ENCODE results near the gene MAPKAP1.
A peak's percentile ranks its signal among the peaks of the same experiment; 100 is the strongest.

Gene MAPKAP1

GRCh38 chr9:125642311-125642710 is 64.7 kb downstream of the MAPKAP1 start:
- DNase-seq (ENCODE audit: low spot score), result no peak

GRCh38 chr9:125639057-125639456 is 68.0 kb downstream of the MAPKAP1 start:
- no peak for DNase-seq (ENCODE audit: low spot score)

GRCh38 chr9:125638239-125639045 is 68.6 kb downstream of the MAPKAP1 start:
- no peak for DNase-seq (ENCODE audit: low spot score)

GRCh38 chr9:125637241-125637640 is 69.8 kb downstream of the MAPKAP1 start:
- no peak for DNase-seq (ENCODE audit: low spot score)

- no peak for DNase-seq (ENCODE audit: low spot score)
Measured at GRCh38 chr9:125635888-125636287, 71.1 kb downstream of the MAPKAP1 start.

- no peak for DNase-seq (ENCODE audit: low spot score)
Measured at GRCh38 chr9:125634040-125634717, 72.8 kb downstream of the MAPKAP1 start.

GRCh38 chr9:125633116-125633745 is 73.8 kb downstream of the MAPKAP1 start:
- no peak for DNase-seq (ENCODE audit: low spot score)

- no peak for DNase-seq (ENCODE audit: low spot score)
Measured at GRCh38 chr9:125632321-125633115, 74.5 kb downstream of the MAPKAP1 start.

- peak; percentile 46 for DNase-seq (ENCODE audit: low spot score)
Measured at GRCh38 chr9:125631391-125632085, 75.5 kb downstream of the MAPKAP1 start.

GRCh38 chr9:125630436-125630835 is 76.6 kb downstream of the MAPKAP1 start:
- no peak for DNase-seq (ENCODE audit: low spot score)

- DNase-seq (ENCODE audit: low spot score), result no peak
Measured at GRCh38 chr9:125629446-125629845, 77.6 kb downstream of the MAPKAP1 start.

GRCh38 chr9:125626187-125626586 is 80.8 kb downstream of the MAPKAP1 start:
- DNase-seq (ENCODE audit: low spot score), result no peak

- no peak for DNase-seq (ENCODE audit: low spot score)
Measured at GRCh38 chr9:125621170-125621569, 85.8 kb downstream of the MAPKAP1 start.

GRCh38 chr9:125620216-125620615 is 86.8 kb downstream of the MAPKAP1 start:
- no peak for DNase-seq (ENCODE audit: low spot score)

- DNase-seq (ENCODE audit: low spot score), result no peak
Measured at GRCh38 chr9:125617087-125617486, 89.9 kb downstream of the MAPKAP1 start.

- DNase-seq (ENCODE audit: low spot score), result no peak
Measured at GRCh38 chr9:125613141-125613540, 93.9 kb downstream of the MAPKAP1 start.

- DNase-seq (ENCODE audit: low spot score), result no peak
Measured at GRCh38 chr9:125612616-125613015, 94.4 kb downstream of the MAPKAP1 start.

GRCh38 chr9:125611121-125611765 is 95.8 kb downstream of the MAPKAP1 start:
- DNase-seq (ENCODE audit: low spot score), result no peak

- DNase-seq (ENCODE audit: low spot score), result no peak
Measured at GRCh38 chr9:125609744-125610143, 97.3 kb downstream of the MAPKAP1 start.

GRCh38 chr9:125608489-125609224 is 98.4 kb downstream of the MAPKAP1 start:
- no peak for DNase-seq (ENCODE audit: low spot score)
